Neural progenitor cell (in vitro differentiated cells): ENCODE measurements around the gene BMERB1.

Experiments used
- EZH2 ChIP-seq: fragments of 200-600 bp; sonication (generic); IDR thresholded peaks from 2 replicates; pipeline ENCODE4 v1.6.1; 2017; ENCODE audit warnings: antibody characterized with exemption, mild to moderate bottlenecking, moderate library complexity
- TF ChIP-seq, protein P1 (sequence below): fragments of 200-600 bp; sonication (generic); IDR thresholded peaks from 2 replicates; pipeline ENCODE4 v1.5.1; 2017; ENCODE audit warnings: antibody characterized with exemption, mild to moderate bottlenecking

DNA sequence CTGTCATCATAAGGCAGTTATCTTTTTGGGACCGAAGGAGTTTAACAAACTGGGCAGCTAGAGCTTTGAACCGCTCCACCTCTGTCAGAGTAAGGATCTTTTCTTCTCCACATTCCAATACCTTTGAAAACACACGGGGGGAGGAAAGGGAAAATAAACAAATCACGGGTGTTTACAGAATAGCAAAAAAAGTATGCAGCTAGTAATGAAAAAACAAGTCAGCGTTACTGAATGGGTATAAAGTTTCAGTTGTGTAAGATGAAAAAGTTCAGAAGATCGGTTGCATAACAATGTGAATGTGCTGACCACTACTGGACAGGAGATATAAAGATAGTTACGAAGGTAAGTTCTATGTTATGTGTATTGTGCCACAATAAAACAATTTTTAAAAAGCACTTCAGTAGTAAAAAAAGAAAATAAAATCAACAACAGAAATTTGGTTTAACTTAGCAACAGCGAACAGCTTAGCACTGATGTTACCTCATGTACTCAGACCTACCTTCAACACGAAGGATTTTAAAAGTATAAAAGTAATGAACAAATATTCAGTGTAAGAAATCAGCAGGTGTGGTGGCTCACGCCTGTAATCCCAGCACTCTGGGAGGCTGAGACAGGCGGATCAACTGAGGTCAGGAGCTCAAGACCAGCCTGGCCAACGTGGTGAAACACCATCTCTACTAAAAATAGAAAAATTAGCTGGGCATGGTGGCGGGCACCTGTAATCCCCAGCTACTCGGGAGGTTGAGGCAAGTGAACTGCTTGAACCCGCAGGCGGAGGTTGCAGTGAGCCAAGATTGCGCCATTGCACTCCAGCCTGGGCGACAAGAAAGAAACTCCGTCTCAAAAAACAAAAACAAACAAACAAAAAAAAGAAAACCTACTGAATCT lies 174.3 kb downstream of the BMERB1 start:
- no peak for TF ChIP-seq EZH2
- TF ChIP-seq, protein P1, sequence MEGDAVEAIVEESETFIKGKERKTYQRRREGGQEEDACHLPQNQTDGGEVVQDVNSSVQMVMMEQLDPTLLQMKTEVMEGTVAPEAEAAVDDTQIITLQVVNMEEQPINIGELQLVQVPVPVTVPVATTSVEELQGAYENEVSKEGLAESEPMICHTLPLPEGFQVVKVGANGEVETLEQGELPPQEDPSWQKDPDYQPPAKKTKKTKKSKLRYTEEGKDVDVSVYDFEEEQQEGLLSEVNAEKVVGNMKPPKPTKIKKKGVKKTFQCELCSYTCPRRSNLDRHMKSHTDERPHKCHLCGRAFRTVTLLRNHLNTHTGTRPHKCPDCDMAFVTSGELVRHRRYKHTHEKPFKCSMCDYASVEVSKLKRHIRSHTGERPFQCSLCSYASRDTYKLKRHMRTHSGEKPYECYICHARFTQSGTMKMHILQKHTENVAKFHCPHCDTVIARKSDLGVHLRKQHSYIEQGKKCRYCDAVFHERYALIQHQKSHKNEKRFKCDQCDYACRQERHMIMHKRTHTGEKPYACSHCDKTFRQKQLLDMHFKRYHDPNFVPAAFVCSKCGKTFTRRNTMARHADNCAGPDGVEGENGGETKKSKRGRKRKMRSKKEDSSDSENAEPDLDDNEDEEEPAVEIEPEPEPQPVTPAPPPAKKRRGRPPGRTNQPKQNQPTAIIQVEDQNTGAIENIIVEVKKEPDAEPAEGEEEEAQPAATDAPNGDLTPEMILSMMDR, result no peak
